Stimulated activated CD4-positive, alpha-beta T cell treated with anti-CD3 and anti-CD28 coated beads, TNF-alpha, amount 100 ng/mL, for 4 hours (primary cell): ENCODE results near the gene ERO1A.

Source experiments
- DNase-seq, 3 experiments: peaks; one replicate each; pipeline ENCODE4 v3.0.0-alpha.2; 2020; ENCODE audit warnings: low read depth in 3 of 3

Gene ERO1A

DNA sequence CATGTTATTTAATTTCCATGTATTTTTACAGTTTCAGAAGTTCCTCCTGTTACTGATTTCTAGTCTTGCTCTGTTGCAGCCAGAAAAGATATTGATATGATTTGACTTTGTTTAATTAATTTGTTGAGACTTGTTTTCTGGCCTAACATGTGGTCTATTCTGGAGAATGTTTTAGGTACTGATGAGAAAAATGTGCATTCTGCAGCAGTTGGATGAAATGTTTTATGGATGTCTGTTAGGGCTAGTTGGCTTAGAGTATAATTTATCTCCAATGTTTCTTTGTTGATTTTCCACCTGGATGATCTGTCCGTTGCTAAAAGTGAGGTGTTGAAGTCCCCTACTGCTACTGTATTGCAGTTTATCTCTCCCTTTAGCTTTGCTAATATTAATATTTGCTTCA is 88.3 kb downstream of the ERO1A start:
- DNase-seq = no peak

DNA sequence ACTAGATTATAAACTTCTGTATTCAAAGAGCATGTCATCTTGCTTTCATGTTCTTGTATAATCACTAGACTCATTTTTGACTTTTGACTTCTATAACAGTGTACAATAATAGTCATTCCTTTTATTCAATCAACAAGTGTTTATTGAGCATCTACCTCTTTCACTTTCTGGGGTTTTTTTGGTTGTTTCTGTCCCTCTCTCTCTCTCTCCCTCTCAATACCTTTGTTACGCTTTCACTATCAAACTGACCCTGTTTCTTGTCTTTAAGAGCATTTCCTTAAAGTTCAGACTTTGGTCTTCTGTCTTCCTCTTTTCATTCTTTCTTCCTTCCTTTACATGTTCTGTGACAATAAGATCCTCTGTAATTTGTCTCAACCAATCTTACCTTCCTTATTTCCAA is 93.2 kb downstream of the ERO1A start:
- DNase-seq = no peak

DNA sequence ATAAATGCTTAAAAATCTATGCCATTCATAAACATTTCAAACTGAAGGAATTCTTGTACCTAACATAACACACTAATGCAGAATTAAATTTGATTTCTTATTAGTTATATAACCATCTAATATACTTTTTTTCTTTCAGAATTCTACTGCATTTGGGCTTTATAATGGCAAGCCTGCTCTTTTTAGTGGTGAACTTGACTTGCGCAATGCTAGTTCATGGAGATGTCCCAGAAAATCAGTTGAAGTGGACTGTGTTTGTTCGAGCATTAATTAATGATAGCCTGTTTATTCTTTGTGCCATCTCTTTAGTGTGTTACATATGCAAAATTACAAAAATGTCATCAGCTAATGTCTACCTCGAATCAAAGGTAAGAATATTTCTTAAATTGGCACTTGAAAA is 95.4 kb downstream of the ERO1A start:
- no peak for DNase-seq

GRCh38 chr14:52598568-52598967 is 96.8 kb downstream of the ERO1A start:
- no peak for DNase-seq

DNA sequence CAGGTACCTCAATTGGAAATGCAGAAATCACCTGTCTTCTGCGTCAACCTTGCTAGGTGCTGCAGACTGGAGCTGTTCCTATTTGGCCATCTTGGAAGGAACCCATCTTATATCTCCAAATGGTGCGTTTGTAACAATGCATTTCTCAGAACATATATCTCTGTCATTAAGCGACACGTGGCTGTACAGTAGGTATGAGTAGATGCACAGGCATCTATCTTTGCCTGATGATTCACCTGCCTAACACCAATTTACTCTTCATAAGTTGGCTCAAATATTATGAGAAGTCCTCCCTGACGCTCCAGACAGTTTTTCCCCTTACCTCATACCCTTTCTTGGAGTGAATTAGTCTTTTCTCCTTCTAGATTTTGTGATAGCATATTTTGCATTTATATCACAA is 98.5 kb downstream of the ERO1A start:
- no peak for DNase-seq

GRCh38 chr14:52596320-52596719 is 99.0 kb downstream of the ERO1A start:
- DNase-seq = no peak

- DNase-seq = no peak
Observed at GRCh38 chr14:52590318-52590717, 105.0 kb downstream of the ERO1A start.
